Measurements from ENCODE around the gene LDB2.
"Not testable (repeated sequence)": the region's sequence is repeated elsewhere in the genome, so short reads cannot be mapped to it uniquely, and the experiment has no call there.

Gene LDB2

DNA sequence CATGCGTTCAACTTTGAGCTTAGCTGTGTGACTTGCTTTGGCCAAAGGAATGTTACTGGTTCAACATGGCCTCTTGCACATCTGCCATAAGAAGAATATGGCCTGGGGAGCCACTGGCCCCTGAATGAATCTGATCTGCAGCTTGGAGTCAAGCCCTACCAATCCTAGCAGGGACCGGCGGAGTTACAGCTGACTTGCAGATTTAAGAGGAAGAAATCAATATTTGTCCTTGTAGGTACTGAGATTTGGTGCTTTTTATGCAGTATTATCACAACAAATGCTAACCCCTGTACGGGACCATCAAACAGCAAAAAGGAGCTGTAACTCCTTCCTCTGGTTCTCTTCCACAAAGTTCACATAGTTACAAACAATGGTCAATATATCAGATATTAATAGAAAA is 252.0 kb downstream of the LDB2 start:
- no peak for DNase-seq (ENCODE audit: low read depth in 2 of 2)

DNA sequence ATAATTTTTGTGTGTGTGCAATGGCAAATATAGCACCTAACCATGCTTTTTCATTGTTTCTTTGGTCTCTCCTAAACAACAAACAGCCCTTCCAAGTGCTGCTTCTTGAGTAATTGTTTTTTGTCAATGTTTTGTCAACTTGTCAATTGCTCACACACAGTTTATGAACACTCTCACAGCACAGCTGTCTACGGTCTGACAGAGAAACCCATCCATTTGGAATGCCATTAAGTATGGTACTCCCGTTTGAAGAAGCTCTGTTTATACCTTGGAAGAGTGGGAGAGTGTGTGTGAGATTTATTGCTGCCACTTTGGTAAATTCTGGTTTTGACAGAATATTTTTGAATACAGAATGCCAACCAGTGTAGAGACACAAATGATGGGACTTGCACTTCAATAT is 254.6 kb downstream of the LDB2 start:
- DNase-seq (ENCODE audit: low read depth in 2 of 2): no peak

DNA sequence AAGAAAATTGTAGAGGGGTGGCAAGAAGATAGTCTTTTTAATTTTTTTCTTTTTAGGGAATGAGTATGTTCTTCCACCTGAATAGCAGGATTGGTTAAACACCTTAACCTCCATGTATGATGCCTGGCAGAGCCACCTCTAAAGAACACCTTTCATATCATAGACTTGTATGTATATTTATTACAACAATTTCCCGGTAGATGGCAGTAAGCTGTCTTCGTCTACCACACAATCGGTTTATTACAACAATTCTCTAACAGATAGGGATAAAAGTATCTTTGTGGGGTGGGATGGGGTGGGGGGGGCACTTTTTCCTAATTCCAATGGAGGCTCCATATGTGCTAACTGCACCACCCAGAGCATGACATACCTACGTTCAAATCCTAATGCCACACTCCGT is 255.5 kb downstream of the LDB2 start:
- no peak for DNase-seq (ENCODE audit: low read depth in 2 of 2)

DNA sequence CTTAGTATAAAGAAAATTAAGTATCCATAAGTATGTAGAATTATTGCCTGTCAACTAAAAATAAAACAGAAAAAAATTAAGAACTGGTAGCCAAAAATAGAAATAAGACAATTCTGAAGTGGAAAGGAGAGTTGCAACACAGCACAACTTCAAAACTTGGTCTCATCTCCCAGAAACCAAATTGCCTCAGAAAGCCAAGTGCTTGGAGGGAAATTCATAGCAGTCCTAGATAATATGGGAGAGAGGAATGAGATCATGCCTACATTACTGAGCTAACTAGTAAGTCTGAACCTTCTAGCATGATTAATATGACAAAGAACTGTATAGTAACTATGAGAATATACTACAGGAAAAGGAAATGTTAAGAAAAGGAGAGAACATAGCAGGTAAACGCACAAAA is 256.5 kb downstream of the LDB2 start:
- DNase-seq (ENCODE audit: low read depth in 2 of 2): no peak

DNA sequence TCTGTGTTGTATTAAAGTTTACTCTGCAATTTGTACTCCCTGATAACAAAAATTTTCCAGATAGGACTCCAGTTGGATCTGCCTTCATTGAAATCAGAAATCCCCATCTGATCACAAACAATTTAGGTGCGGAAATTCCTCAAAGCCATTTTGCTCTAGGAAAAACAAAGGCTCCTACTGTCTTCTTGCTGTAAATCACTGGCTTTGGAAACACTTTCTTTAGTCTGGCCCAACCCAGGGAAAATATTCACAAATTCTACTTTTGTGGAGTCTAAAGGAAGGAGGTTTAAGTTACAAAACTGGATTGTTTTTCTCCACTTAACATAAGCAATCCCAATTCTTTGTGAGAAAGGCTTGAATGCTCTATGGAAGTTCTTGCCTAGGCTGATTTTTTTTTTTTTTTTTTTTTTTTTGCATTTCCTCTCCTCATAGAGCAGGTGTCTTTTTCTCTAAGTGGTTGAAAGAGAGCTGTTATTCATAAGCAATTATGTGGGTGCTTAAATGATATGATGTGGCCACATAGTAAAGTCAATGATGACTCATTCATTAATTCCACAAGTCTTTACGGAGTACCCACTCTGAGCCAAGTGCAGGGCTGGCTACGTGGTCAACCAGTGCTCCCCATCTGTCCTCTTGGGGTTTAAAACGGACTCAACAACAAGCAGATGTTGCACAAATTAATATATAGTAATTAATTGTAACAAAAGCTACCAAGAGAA is 261.4 kb downstream of the LDB2 start:
- DNase-seq (ENCODE audit: low read depth in 2 of 2): no peak

DNA sequence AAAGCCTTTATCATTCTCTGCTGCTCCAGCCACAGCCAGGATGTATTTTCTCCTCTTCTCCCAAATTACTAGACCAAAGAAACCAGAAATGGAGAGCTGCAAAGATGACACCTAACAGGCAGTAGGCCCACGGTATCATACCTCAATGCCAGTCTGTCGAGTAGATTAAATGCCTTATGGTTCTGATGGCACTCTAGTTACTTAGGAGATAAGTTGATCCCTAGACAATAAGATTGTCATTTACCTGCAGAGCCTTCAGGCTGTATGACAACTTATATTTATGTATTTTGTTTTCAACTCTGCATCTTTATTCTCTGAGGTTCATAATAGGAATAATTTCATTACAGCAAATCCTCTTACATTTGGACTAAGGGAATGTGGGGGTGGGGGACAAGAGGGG is 262.1 kb downstream of the LDB2 start:
- DNase-seq (ENCODE audit: low read depth in 2 of 2): no peak

DNA sequence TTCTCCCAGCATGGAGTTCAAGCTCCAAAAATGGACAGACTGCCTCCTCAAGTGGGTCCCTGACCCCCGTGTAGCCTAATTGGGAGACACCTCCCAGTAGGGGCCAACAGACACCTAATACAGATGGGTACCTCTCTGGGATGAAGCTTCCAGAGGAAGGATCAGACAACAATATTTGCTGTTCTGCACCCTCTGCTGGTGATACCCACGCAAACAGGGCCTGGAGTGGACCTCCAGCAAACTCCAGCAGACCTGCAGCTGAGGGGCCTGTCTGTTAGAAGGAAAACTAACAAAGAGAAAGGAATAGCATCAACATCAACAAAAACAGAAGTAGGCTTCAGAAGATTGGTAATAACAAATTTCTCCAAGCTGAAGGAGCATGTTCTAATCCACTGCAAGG is 269.2 kb downstream of the LDB2 start:
- DNase-seq (ENCODE audit: low read depth in 2 of 2): not testable (repeated sequence)

DNA sequence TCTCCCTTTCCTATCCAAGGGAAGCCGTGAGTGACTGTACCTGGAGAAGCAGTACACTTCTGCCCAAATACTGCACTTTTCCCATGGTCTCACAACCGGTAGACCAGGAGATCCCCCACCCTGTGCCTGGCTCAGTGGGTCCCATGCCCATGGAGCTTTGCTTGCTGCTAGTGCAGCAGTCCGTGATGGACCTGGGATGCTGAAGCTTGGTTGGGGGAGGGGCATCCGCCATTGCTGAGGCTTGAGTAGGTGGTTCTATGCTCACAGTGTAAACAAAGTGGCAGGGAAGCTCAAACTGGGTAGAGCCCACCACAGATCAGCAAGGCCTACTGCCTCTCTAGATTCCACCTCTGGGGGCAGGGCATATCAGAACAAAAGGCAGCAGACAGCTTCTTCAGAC is 269.6 kb downstream of the LDB2 start:
- DNase-seq (ENCODE audit: low read depth in 2 of 2): not testable (repeated sequence)

DNA sequence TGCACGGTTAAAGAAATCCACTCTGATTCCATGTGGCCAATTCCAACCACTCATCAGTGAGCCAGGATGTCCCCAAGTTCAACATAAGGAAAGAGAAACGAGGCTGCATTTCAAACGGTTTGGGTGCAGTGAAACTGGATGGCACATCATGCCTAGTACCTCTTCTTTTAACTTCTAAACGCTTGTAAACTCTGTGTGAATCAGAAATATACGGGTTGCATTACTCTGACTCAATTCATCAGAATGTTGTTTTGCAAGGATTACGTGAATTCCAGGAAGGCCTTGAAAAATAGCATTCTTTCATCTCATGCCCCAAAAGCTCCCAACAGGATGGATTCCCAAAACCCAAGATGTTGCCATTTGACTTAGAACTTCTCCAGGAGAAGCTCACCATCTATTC is 270.4 kb downstream of the LDB2 start:
- DNase-seq (ENCODE audit: low read depth in 2 of 2): no peak

DNA sequence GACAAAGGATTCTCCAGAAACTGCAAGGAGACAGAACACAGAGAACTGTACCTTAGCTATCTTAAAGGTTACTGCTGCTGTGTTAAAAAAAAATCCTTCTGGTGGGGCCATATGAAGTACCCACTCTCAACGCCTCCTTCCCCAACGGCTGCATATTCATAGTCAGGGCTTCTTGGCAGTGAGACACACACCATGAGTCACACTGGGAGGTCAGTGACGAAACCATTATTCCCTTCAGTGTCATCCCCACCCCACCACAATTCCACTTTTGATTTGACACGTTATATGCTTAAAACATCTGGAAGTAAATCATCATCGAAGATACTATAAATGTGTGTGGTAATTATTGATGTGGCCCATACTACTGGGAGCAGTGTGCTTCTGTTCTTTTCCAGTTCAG is 271.5 kb downstream of the LDB2 start:
- DNase-seq (ENCODE audit: low read depth in 2 of 2): no peak

DNA sequence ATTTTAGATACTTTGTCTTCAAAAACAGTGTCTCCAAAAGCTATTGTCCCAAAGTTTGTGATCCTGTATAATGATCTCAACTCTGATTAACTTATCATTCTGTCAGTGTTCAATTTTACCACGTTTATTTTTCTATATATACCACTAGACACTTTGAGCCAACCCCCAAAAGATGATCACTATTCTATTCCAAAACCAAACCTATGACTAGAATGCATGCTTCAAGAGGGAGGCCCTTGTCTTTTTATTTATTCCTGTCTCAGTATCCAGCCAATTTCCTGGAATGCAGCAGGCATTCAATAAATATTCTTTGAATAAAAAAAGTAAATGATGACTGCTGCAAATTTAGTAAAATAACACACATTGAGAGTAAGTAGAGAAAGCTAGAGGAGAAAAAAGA is 275.6 kb downstream of the LDB2 start:
- no peak for DNase-seq (ENCODE audit: low read depth in 2 of 2)

DNA sequence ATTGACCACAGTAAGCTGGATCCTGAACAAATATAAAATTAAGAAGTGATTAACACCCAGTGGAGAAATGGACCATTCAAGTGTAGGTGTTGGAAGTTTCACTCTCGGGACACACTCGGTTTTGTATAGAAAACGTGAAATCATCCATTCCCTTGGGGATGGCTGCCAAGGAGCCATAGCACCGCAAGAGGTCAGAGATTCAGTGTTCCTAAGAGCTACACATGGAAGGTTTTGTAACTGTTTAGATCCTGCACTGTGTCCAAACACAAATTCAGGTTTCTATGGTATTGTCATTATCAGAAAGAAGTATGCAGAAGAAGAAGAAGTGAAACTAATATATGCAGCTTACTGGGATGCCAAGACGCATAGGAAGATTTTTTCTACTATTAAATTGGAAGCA is 281.0 kb downstream of the LDB2 start:
- no peak for DNase-seq (ENCODE audit: low read depth in 2 of 2)

DNA sequence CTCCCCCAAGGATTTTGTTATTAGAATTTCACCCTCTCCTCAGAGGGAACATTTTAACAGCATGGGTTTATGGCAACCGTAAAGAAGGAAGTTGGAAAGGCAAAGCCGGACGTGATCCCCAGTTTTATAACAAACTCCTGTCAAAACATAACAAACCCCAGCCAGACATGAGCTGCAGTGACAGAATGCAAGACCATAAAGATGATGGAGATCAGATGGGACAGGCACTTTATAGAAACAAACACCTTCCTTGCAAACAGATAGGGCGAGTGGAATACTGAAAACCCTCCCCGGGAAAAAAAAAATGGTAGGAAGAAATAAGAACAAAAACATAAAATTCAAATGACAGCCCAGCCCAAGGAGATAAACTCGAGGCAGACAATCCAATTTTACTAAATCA is 281.4 kb downstream of the LDB2 start:
- DNase-seq (ENCODE audit: low read depth in 2 of 2): no peak

DNA sequence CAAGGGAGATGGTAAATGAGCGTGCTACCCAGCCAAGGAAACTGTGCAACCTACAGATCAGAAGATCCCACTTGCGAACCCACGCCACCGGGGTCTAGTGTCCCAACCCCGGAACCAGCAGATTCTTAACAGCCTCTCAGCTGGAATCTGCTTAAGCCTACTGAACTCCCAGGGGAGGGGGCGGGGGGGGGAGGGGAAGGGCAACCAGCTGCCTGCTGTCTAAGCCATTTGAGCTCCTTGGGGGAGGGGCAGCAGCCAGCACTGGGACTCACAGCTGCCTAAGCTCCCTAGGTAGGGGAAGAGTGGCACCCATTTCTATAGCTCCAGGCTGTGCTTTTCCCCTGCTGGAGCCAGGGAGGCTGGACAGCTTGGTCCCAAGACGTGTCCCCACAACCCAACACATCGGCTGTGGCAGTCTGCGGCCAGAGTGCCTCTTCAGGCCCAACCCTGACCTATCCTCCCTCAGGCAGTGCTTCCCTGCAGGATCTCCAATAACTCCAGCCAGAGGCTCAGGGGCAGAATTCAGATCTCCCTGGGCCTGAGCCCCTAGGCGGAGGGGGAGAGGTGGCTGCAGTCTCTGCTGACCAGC is 289.2 kb downstream of the LDB2 start:
- DNase-seq (ENCODE audit: low read depth in 2 of 2): no peak

DNA sequence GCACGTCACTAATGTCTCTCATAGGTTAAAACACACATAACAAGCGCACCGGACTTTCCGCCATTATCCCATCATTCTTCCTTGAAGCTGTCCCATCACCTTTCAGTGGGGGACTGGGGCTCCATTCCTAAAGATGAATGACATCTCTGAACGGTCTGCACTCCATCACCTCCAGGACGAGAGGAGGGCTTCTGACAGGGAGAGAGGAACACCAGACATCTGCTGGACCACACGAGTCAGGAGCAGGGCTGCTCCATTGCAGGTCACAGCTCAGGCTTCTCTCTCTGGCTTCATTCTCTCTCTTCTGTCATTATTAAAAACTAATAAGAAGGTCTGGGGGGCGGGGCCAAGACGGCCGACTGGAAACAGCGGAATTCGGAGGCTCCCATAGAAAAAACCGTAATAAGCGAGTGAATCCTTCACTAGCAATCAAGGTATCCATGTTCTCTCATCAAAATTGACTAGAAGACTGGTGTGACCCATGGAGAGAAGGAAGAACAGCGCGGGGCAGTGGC is 289.8 kb downstream of the LDB2 start:
- no peak for DNase-seq (ENCODE audit: low read depth in 2 of 2)

DNA sequence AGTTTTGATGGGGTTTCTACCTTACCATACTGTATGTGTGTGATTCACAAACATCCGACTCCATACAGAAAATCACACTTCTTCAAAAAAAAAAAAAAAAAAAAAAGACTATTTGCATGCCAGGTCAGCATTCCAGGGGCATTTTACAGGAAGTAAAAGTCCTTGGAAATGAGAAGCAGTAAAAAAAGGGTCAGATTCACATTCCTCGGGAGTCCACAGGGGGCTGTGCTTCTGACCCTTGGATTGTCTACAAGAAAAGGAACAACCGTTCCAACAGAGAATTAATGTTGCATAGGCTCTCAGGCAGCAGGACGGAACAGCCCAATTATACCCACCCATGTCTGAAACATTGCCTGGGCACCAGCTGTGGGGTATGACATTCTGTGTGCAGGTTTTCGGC is 290.3 kb downstream of the LDB2 start:
- DNase-seq (ENCODE audit: low read depth in 2 of 2): no peak

DNA sequence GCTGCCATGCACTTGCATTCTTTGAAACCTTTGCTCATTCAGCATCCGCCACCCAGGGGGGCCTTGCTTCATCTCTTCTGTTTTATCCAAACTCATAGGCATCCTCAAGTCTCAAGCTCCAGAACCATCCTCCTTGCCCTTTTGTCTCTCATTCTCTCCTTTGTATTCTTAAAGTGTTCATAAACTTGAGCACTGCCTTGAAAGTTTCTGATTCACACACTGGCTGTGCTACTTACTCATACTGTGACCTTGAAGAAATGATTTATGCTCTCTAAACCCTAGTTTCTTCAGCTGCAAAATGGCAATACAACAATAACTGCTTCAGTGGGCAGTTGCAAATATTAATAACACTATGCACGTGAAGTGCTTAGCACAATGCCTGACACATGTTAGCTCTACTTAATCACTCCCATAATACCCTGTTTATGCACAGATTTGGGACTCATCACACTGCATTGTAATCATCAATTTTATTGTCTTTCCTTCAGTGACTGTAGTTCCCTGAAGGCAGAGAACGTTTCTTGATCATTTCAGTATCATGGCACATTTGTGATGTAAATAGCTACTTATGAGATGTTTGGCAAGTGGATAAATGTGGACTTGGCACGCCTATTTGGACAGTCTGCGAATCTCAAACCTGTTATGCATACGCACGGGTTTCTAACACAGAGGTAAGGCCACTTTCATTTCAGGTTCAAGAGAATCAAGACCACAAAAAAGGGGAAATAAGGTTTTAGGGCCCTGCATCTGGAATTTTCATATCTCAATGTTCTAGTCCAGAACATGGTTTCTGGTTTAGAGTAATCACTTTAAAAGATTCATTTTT is 291.0 kb downstream of the LDB2 start:
- no peak for DNase-seq (ENCODE audit: low read depth in 2 of 2)

DNA sequence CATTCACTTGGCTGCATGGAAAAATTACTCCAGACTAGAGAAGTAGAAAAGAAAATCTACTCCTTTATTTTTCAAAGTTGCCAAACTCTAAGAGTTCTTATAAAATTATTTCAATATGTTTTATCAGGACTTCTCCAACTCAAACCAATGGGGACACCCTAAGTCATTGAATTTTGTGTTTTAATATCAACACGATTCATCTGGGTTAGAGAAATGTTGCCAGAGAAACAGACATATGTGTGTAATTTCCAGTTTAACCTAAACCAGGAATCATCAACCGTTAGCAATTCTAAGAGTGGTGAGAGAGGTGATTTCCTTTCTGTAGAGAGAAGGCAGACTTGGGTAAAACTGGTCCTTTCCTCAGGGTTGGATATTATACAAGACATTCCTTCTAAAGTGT is 291.8 kb downstream of the LDB2 start:
- DNase-seq (ENCODE audit: low read depth in 2 of 2): no peak

DNA sequence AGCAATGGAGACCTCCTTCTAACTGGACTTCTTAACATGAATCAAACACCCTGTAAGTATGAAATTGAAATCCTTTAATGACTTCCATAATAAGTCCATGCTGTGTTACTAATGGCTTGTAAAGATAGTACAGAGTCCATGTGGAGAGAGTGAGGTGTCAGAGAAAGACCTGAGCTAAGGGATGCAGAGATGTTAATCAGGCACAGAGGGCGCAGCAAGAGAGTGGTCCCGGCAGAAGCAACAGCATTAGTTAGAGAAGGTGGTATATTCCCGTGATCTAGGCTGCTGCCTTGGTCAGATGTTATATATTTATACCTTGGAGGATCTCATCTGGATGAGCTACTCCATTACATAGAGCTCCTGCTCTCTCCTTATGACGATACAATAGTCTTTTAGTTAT is 295.3 kb downstream of the LDB2 start:
- DNase-seq (ENCODE audit: low read depth in 2 of 2): no peak

DNA sequence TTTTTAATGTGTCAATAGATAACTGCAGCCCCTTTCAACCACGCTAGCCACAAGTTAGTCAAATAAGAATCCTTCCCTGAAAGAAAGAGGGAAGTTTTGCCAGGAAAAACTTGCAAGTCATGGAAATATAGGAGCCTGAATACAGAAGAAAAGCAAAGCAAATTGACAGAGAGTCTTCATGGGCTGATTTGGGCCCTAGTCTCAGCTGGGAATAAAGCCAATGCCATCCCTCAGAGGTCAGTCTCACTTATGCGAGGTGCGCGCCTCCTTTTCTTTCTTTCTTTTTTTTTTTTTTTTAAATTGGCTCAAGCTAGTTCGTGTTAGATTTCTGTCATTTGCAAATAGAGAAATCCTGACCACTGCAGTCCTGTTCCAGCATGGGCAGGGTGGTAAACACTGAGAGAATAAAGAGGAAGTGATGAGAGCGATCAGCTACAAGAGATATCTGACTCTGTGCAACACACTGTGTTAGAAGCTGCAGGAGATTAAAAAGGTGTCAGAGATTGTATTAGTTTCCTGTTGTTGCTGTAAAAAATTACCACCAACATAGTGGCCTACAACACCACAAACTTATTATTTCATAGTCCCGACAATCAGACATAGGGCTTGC is 299.7 kb downstream of the LDB2 start:
- no peak for DNase-seq (ENCODE audit: low read depth in 2 of 2)

DNA sequence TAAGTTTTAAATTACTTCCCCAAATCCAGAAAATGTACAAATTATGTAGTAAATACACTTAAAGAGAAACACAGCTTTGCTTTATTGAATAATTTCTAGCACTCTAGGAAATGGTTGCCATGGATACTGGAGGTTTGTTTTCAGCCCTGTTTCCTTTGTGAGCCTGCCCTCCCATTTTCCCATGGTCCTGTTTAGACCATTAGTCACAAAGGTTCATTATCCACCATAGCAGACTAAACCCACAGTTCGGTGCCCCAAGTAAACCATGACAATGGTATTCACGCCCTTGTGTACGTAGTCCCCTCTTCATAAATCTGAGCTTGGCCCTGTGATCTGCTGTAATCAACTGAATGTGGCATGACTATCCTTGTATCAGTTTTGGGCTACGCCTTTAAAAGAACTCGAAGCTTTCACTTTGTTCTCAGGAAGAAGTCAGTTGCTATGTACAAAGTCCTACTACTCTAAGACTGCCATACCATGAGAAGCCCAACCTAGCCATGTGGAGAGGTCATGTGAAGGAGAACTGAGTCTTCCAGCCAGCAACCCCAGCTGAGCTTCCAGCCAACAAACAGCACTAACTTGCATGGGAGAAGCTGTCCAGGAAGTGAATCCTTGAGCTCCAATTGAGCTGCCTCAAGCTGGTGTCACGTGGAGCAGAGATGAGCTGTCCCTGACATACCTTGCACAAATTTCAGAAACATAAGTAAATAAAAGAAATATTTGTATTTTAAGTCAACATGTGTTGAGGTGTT is 300.4 kb downstream of the LDB2 start:
- no peak for DNase-seq (ENCODE audit: low read depth in 2 of 2)

DNA sequence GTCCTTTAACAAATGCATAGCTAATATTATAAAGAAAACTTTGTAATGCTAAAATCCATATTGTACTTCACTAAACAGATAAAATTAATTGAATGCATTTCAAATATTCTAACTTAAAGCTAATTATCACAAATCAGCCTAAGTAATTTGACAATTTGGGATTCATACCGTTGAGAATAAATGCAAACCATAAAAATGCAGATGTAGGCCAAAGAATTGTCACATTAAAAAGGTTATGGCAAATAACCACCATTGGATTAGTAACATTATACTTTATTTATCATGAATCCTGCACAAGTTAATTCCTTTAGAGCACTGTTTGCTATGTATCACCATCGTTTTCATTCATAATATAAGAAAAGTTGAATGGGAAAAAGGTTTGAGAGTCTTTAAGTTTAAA is 301.0 kb downstream of the LDB2 start:
- no peak for DNase-seq (ENCODE audit: low read depth in 2 of 2)

Data from stimulated activated CD4-positive, alpha-beta T cell treated with anti-CD3 and anti-CD28 coated beads, Interleukin-4, amount 100 ng/mL, for 48 hours (primary cell).